ENCODE measurements around the gene IL1B.
A peak's percentile ranks its signal among the peaks of the same experiment; 100 is the strongest.

The IL1B gene

GRCh38 chr2:112881217-112881985, 44.8 kb upstream of the IL1B start:
- no peak for TF ChIP-seq CTCF (IDR thresholded peaks at IDR 0.05)
- no peaks in the 10 kb centered on the region for H3K27me3 ChIP-seq
- H3K4me3 ChIP-seq (ENCODE audit: low read depth in 1 of 2, low read length in 1 of 2) = no peak overlapping the region
- H3K27ac ChIP-seq = peak overlapping the region; percentile 38
- peaks cover 5 to 13% of the 10 kb centered on the region in 2 experiments for H3K4me1 ChIP-seq (ENCODE audit: control insufficient read depth in 1 of 2, insufficient read depth in 1 of 2, low read depth in 1 of 2, low read length in 1 of 2)
- no peaks in the 10 kb centered on the region for H3K36me3 ChIP-seq
- H3K9me3 ChIP-seq = no peaks in the 10 kb centered on the region

DNA sequence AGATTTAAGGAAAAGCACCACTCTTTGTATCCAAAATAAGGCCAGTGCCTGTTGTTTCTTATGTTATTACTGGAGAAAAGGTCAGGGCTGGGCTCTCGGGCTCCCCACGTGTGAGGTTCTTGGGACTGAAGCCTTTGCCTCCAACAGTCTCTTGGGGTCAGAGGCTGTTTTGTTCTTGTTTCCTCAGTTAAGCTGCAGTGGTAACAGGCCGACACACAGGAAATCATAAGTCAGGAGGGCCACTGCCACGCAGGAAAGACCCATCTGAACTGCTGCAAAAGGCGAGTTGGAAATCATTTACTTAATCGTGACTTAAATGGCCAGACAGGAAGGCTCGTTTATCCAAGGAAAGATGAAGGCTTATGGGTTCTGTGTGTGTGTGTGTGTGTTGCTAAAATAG, 44.1 kb upstream of the IL1B start:
- no peaks in the 10 kb centered on the region for H3K9me3 ChIP-seq
- peaks cover 5 to 13% of the 10 kb centered on the region in 2 experiments for H3K4me1 ChIP-seq (ENCODE audit: control insufficient read depth in 1 of 2, insufficient read depth in 1 of 2, low read depth in 1 of 2, low read length in 1 of 2)
- TF ChIP-seq CTCF (IDR thresholded peaks at IDR 0.05) = no peak
- H3K36me3 ChIP-seq = no peaks in the 10 kb centered on the region
- no peak overlapping the region for H3K4me3 ChIP-seq (ENCODE audit: low read depth in 1 of 2, low read length in 1 of 2)
- no peaks in the 10 kb centered on the region for H3K27me3 ChIP-seq
- no peak overlapping the region for H3K27ac ChIP-seq

GRCh38 chr2:112880091-112880531, 43.5 kb upstream of the IL1B start:
- TF ChIP-seq CTCF (IDR thresholded peaks at IDR 0.05) = no peak

GRCh38 chr2:112879491-112880041, 43.0 kb upstream of the IL1B start:
- TF ChIP-seq CTCF (IDR thresholded peaks at IDR 0.05) = no peak
- no peaks in the 10 kb centered on the region for H3K9me3 ChIP-seq

More at GRCh38 chr2:112880091-112880531, 43.5 kb upstream of the IL1B start:
- Histone ChIP-seq H3K4me1 (ENCODE audit: control insufficient read depth in 1 of 2, insufficient read depth in 1 of 2, low read depth in 1 of 2, low read length in 1 of 2) (peaks cover 5 to 13% of the 10 kb centered on the region in 2 experiments), H3K36me3 (no peaks in the 10 kb centered on the region), H3K9me3 (no peaks in the 10 kb centered on the region), H3K27ac (no peak overlapping the region), H3K4me3 (ENCODE audit: low read depth in 1 of 2, low read length in 1 of 2) (no peak overlapping the region), H3K27me3 (no peaks in the 10 kb centered on the region)

DNA sequence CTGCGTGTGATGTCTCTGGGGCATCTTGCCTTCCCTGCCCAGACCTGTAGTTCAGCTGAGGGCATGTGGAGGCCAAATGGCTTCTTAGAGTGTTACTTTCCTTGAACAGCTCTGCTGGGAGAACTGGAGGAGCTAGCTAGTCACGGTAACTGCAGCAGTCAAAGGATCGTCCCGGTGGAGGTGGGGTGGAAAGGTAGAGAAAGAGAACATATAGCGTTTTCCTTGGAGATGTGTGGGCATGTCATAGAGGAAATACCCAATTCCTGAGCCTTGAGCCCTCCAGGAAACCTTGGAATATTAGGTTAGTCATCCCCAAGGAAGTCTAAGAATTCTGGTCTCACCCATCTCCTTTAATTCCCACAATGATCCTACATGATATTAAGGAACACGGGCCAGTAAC, 40.8 kb upstream of the IL1B start:
- Histone ChIP-seq H3K27ac (no peak overlapping the region), H3K4me1 (ENCODE audit: control insufficient read depth in 1 of 2, insufficient read depth in 1 of 2, low read depth in 1 of 2, low read length in 1 of 2) (peaks cover 5 to 9% of the 10 kb centered on the region in 2 experiments), H3K9me3 (no peaks in the 10 kb centered on the region), H3K36me3 (no peaks in the 10 kb centered on the region), H3K27me3 (no peaks in the 10 kb centered on the region), H3K4me3 (ENCODE audit: low read depth in 1 of 2, low read length in 1 of 2) (no peak overlapping the region)
- no peak for TF ChIP-seq CTCF (IDR thresholded peaks at IDR 0.05)

More at GRCh38 chr2:112879491-112880041, 43.0 kb upstream of the IL1B start:
- Histone ChIP-seq H3K4me3 (ENCODE audit: low read depth in 1 of 2, low read length in 1 of 2) (no peak overlapping the region), H3K4me1 (ENCODE audit: control insufficient read depth in 1 of 2, insufficient read depth in 1 of 2, low read depth in 1 of 2, low read length in 1 of 2) (peaks cover 5 to 10% of the 10 kb centered on the region in 2 experiments), H3K27ac (no peak overlapping the region), H3K27me3 (no peaks in the 10 kb centered on the region), H3K36me3 (no peaks in the 10 kb centered on the region)
